HepG2 (cell line): ENCODE data around the gene LURAP1L. TPM values are rescaled to one million over a fixed set of nuclear protein-coding genes. Genes with fewer than 3 reads are reported as not detected.

Experiments
- ARID4A ChIP-seq: sonication (generic); formaldehyde crosslinking; IDR thresholded peaks from 2 replicates; pipeline ENCODE4 v1.5.0; 2020; ENCODE audit warnings: mild to moderate bottlenecking, missing genetic modification reagents, borderline replicate concordance
- ATF4 ChIP-seq, 2 experiments: fragments of 450-650 bp in 1 of 2; sonication (generic) in 1 of 2; formaldehyde crosslinking; IDR thresholded peaks; 2 replicates each; pipeline versions ENCODE4 v1.5.0 to v1.8.0; 2020 to 2022; ENCODE audit warnings: mild to moderate bottlenecking in 1 of 2, missing genetic modification reagents in 1 of 2
- BCL6 ChIP-seq: IDR thresholded peaks from 2 replicates; pipeline ENCODE4 v1.6.1; 2016; ENCODE audit warnings: missing genetic modification reagents, missing compliant biosample characterization
- DNMT1 ChIP-seq: sonication (generic); formaldehyde crosslinking; IDR thresholded peaks from 2 replicates; pipeline ENCODE4 v1.5.1; 2020; ENCODE audit warnings: mild to moderate bottlenecking, missing genetic modification reagents
- GABPA ChIP-seq, 2 experiments: IDR thresholded peaks; 2 replicates each; pipeline ENCODE4 v1.6.1; 2011 to 2016; ENCODE audit warnings: low read depth in 2 of 2, low read length in 1 of 2, missing biosample characterization in 1 of 2, missing genetic modification characterization in 1 of 2
- GPN1 ChIP-seq: sonication (generic); formaldehyde crosslinking; IDR thresholded peaks from 2 replicates; pipeline ENCODE4 v1.5.1; 2020; ENCODE audit warnings: missing genetic modification reagents, borderline replicate concordance
- MIXL1 ChIP-seq: IDR thresholded peaks from 2 replicates; pipeline ENCODE4 v1.6.1; 2016
- PHB2 ChIP-seq: fragments of 450-650 bp; IDR thresholded peaks from 2 replicates; pipeline ENCODE4 v1.6.1; 2018; ENCODE audit not compliant: partially characterized antibody
- SCMH1 ChIP-seq: sonication (generic); formaldehyde crosslinking; IDR thresholded peaks from 2 replicates; pipeline ENCODE4 v1.9.0; 2021; ENCODE audit warnings: missing genetic modification reagents, mild to moderate bottlenecking, borderline replicate concordance
- SOX13 ChIP-seq, 3 experiments: fragments of 450-650 bp in 1 of 3; sonication (generic) in 1 of 3; formaldehyde crosslinking in 1 of 3; IDR thresholded peaks in 2 of 3; conservative IDR thresholded peaks in 1 of 3; 2 replicates each; pipeline versions ENCODE4 v1.5.0 to v1.6.1; 2016 to 2020; ENCODE audit warnings: antibody characterized with exemption in 1 of 3, mild to moderate bottlenecking in 1 of 3, missing compliant biosample characterization in 1 of 3, missing genetic modification reagents in 1 of 3, moderate library complexity in 1 of 3
- ZBTB2 ChIP-seq: sonication (generic); formaldehyde crosslinking; IDR thresholded peaks from 2 replicates; pipeline ENCODE4 v1.8.0; 2022; ENCODE audit warnings: low read depth, missing genetic modification reagents
- ZFP37 ChIP-seq: sonication (generic); formaldehyde crosslinking; IDR thresholded peaks from 2 replicates; pipeline ENCODE4 v1.4.0; 2020; ENCODE audit warnings: missing genetic modification reagents, borderline replicate concordance
- ZNF180 ChIP-seq: sonication (generic); formaldehyde crosslinking; IDR thresholded peaks from 2 replicates; pipeline ENCODE4 v1.4.0; 2020; ENCODE audit warnings: low read depth, missing genetic modification reagents, borderline replicate concordance
- ZNF205 ChIP-seq: IDR thresholded peaks from 2 replicates; pipeline ENCODE4 v1.6.1; 2018; ENCODE audit warnings: missing biosample characterization, missing genetic modification reagents
- ZNF24 ChIP-seq: fragments of 450-650 bp; IDR thresholded peaks from 2 replicates; pipeline ENCODE4 v1.6.1; 2017; ENCODE audit warnings: antibody characterized with exemption, mild to moderate bottlenecking
- ZNF615 ChIP-seq: sonication (generic); formaldehyde crosslinking; IDR thresholded peaks from 2 replicates; pipeline ENCODE4 v1.5.0; 2020; ENCODE audit warnings: mild to moderate bottlenecking, missing genetic modification reagents, borderline replicate concordance
- ZNF660 ChIP-seq: sonication (generic); formaldehyde crosslinking; IDR thresholded peaks from 2 replicates; pipeline ENCODE4 v1.5.1; 2020; ENCODE audit warnings: mild to moderate bottlenecking, low read depth, missing genetic modification reagents, borderline replicate concordance
- ZNF678 ChIP-seq: sonication (generic); formaldehyde crosslinking; IDR thresholded peaks from 2 replicates; pipeline ENCODE4 v1.4.0; 2020; ENCODE audit warnings: mild to moderate bottlenecking, missing genetic modification reagents
- ZNF737 ChIP-seq: sonication (generic); formaldehyde crosslinking; IDR thresholded peaks from 2 replicates; pipeline ENCODE4 v1.5.0; 2020; ENCODE audit warnings: missing genetic modification reagents, mild to moderate bottlenecking, borderline replicate concordance
- polyA plus RNA-seq, 8 experiments: library from polyadenylated mRNA; depleted of rRNA in 3 of 8; stranded (reverse) in 7 of 8; unstranded in 1 of 8; fragments of >200 nt; fragmentation: Illumina TruSeq in 4 of 8; extraction: Trizol in 4 of 8; gene quantifications; 2 replicates each; pipeline versions ENCODE4 v1.2.1 to v1.2.3, GENCODE V29; 2011 to 2016; ENCODE audit warnings: low read depth in 4 of 8, missing spikeins in 1 of 8, mixed read lengths in 1 of 8; ENCODE audit not compliant: insufficient read depth in 1 of 8
- total RNA-seq, 5 experiments: library from RNA; depleted of rRNA; stranded (reverse); fragments of >200 nt; fragmentation: Illumina TruSeq; extraction: Trizol; gene quantifications; 2 replicates each; pipeline ENCODE4 v1.2.3, GENCODE V29; 2016; ENCODE audit warnings: low read depth in 1 of 5
- TF ChIP-seq, protein P1 (sequence below): sonication (generic); formaldehyde crosslinking; IDR thresholded peaks from 2 replicates; pipeline ENCODE4 v1.4.0; 2020; ENCODE audit warnings: missing genetic modification reagents

Gene LURAP1L
- total and polyA plus RNA-seq, 2 of the 13 experiments (the other 11 are each of a cell fraction or from before 2014, with no cell fraction given): 6.7 to 16.6 TPM

DNA sequence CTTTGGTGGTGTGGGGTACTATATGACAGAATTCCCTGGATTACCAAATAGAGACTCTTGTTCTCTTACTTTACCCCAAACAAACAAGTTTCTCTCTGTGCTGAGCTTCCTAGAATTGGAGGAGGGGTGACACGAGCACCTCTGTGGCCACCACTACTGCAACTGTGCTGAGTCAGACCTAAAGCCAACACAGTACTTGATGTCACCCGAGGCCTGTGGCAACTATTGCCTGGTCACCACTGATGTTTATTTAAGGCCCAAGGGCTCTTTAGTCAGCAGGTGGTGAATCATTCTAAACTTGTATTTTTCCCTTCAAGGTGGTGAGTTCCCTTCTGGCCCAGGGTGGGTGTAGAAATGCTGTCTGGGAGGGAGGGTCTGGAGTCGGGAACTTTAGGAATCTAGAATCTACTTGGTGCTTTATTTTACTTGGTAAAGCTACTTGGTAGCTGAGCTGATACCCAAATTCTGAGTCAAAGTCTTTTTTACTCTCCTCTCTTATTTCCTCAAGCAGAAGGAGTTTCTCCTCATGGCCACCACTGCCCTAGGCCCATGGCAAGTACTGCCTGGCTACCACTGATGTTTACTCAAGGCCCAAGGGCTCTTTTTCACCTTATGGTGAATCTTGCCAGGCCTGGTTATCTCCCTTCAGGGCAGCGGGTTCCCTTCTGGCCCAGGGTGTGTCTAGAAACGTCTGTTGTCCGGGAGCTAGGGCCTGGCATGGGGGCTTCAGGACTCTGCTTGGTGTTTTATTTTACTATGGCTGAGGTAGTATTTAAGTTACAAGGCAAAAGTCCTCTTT, 9.8 kb downstream of the LURAP1L start (continued):
- no peak for TF ChIP-seq ZNF660 (CRISPR knock-in tag)
- TF ChIP-seq ZNF180: no peak
- no peak for TF ChIP-seq PHB2
- no peak for TF ChIP-seq ZNF678 (CRISPR knock-in tag)
- TF ChIP-seq GABPA (IDR thresholded peaks at IDR 0.05; ENCODE audit: low read depth, low read length): no peak
- TF ChIP-seq GABPA (CRISPR knock-in tag; IDR thresholded peaks at IDR 0.05; ENCODE audit: low read depth): peak; percentile 15; the same call in 1 of the 2 replicates
- TF ChIP-seq MIXL1 (CRISPR knock-in tag): peak; percentile 66
- no peak for TF ChIP-seq ZNF24
- TF ChIP-seq DNMT1 (CRISPR knock-in tag): no peak
- TF ChIP-seq SOX13 (IDR thresholded peaks at IDR 0.05): no peak
- TF ChIP-seq SOX13 (CRISPR knock-in tag; conservative IDR thresholded peaks at IDR 0.05 in 1 of 2, IDR thresholded peaks at IDR 0.05 in 1 of 2): peak; percentile 0 to 71; a peak in 2 of 4 replicates
- TF ChIP-seq ZFP37: no peak
- no peak for TF ChIP-seq ZNF737 (CRISPR knock-in tag)
- TF ChIP-seq SCMH1: no peak
- peak; percentile 25; the same call in 1 of the 2 replicates for TF ChIP-seq ARID4A
- TF ChIP-seq ZNF205 (CRISPR knock-in tag): no peak
- TF ChIP-seq, protein P1, sequence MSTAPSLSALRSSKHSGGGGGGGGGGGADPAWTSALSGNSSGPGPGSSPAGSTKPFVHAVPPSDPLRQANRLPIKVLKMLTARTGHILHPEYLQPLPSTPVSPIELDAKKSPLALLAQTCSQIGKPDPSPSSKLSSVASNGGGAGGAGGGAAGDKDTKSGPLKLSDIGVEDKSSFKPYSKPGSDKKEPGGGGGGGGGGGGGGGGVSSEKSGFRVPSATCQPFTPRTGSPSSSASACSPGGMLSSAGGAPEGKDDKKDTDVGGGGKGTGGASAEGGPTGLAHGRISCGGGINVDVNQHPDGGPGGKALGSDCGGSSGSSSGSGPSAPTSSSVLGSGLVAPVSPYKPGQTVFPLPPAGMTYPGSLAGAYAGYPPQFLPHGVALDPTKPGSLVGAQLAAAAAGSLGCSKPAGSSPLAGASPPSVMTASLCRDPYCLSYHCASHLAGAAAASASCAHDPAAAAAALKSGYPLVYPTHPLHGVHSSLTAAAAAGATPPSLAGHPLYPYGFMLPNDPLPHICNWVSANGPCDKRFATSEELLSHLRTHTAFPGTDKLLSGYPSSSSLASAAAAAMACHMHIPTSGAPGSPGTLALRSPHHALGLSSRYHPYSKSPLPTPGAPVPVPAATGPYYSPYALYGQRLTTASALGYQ (CRISPR knock-in tag): peak; percentile 25; the same call in 1 of the 2 replicates
- no peak for TF ChIP-seq ZBTB2
- no peak for TF ChIP-seq GPN1 (CRISPR knock-in tag)
- TF ChIP-seq ZNF615: no peak
- TF ChIP-seq BCL6 (CRISPR knock-in tag): peak; percentile 80
- TF ChIP-seq ATF4 (CRISPR knock-in tag; IDR thresholded peaks at IDR 0.05): peak in 1 of 2 experiments; percentile 91; a peak in 2 of 4 replicates
